ENCODE data around the gene AKAP13.
"Not testable (repeated sequence)": the region's sequence is repeated elsewhere in the genome, so short reads cannot be mapped to it uniquely, and the experiment has no call there.

Gene AKAP13

DNA sequence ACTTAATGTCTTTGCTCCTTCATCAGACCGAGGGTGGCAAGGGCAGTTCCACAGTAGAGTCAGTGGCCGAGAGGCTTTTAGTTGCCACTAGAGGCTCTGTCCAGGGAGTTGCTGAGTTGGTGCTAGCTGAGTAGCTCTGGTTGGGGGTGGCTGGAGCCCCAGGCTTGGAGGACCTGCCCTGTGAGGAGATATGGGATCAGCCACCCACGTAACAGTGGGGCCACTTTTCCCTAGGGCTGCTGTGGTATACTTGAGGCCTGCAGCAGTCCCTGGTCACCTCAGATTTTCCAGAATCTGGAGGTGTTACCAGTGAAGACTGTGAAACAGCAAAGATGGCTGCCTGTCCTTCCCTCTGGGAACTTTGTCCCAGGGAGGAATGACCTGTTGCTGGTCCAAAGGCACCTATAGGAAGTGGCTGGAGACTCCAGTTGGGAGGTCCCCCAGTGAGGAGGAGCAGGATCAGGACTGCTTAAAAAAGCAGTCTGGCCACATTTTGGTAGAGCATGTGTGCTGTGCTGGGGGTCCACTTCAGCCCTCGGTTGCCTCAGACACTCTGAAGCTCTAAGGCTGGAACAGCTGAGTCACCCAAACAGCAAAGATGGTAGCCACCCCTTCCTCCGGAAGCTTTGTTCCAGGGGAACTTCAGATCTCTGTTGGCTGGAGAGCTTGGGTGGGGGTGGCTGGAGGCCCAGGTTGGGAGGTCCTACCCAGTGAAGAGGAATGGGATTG is 72.9 kb downstream of the AKAP13 start:
- DNase-seq: no peak

DNA sequence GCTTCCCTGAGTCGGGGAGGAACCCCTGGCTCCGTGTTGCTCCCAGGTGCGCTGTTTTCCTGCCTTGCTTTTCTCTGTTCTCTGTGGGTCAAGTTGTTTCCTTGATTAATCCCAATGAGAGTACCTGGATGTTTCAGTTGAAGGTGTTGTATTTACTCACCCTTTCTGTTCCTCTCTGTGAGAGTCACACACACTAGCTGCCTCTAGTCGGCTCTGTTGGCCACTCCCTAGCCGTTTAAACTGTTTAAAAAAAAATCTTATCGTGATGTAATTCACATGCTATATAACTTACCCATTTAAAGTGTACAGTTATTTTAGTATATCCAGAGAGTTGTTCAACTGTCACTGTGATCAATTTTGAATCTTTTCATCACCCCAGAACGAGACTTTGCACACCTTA is 74.0 kb downstream of the AKAP13 start:
- no peak for DNase-seq

DNA sequence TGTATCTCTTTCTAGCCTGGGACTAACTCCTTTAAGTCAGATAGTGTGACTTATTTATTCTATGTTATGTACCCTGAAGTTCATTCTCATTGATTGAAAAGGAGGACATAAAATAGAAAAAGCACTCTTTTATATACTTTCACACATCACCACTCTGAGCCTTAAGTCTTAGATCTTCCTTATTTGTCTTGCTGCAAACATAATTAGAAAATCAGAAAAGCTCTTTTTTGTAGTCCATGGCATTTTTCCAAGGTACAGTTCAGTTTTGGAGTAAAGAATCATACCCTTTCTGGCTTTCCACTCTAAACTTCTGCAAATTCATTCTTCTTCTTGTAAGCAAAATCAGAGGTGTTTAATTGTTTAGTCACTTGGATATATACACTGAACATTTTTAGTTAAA is 75.5 kb downstream of the AKAP13 start:
- DNase-seq: no peak

DNA sequence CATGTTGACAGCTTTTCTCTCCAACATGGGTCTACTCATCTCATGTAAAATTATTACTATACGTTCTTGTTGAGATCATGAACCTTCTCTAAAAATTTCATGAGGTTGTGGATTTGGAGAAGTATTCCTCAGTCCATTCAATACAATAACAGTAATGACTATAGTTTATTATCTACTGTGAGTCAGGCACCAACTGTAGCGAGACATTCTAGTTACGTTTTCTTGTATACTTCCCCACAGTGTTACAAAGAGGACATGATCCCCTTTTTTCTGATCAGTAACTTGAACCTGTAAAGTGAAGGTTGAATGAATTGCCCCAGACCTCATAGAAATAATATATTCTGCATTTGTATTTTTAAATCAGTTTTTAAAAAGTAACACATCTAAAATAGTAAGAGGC is 76.4 kb downstream of the AKAP13 start:
- DNase-seq: no peak

DNA sequence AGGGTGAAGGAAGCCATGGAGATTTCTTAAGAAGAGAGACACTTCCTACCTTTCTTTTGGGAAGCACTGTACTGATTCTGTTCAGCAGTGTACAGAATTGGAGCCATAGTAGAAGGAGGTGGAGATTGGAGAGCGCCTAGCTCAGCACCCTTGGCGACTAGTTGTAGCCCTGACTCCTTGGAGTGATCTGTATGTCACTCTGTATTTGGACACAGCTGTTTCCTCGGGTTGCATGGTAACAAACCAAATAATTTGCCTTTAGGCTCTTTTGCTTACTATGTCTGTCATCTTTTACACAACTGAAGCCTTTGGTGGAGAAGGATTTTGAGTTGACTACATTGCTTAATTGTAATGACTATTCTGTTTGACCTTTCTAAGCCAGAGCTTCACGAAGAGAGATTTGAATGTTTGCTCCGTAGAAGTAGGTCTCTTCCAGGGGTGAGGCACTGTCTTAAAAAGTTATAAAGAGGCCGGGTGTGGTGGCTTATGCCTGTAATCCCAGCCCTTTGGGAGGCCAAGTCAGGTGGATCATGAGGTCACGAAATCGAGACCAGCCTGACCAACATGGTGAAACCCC is 77.1 kb downstream of the AKAP13 start:
- no peak for DNase-seq

DNA sequence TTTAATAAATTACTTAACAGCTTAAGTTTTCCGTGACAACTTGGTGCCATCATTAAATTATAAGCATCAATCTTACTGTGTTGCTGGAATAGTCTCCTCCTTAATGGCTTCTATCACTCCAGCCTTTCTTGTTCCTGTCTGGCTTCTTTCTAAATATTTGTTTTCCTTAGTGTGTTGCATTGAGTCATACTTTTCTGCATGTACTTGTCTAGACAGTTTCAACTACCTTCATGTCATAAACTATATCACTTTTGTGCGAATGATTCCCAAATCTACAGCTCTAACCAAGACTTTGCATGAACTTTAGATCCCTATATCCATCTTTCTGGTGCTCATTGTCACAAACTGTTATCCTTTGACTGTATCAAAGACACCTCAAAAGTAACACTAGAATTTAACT is 78.4 kb downstream of the AKAP13 start:
- DNase-seq: no peak

DNA sequence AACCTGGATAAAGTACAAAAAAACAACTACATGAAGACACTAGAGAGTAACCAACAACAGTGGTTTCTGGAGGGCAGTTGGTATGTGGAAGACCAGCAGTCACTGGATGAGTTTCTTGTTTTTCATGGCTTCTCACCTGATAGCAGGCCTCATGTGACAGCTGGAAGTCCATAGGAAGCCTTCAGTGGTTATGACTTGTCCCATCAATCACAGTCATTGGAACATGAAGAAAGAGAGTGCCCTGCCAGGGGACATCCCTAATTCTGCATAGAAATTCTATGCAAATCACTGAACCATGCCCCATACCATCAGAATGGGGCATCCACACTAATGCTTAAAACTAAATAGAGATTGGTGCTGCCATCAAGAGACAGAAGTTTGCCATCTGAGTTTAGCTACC is 81.6 kb downstream of the AKAP13 start:
- DNase-seq: no peak

DNA sequence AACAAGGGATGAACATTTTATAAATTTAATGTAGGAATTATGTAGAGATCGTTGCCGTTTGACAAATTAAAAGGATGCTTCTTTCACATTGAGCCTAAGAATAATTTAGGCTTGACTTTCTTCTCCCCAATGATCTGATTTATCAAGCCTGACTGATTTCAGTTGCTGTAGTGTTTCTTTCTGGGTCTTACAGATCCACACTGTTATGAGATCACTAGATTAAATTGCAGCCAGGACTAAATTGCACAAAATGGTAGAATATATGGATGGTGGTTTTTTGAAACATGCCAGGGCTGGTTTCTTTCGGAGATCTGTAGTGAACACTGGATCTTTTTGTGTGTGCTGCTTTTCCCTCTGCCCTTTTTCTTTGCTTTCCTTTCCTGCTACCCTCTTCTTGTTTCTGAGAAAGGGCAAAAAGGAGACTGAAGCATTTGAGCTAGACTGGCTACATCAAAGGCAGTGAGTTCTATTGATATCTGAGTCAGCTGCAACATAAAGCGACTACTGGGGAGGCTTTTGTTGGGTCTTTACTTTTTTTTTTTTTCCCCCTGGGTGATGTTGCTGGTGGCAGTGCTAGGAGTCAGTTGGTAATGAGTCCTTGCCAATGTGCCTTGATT is 83.0 kb downstream of the AKAP13 start:
- DNase-seq: no peak

DNA sequence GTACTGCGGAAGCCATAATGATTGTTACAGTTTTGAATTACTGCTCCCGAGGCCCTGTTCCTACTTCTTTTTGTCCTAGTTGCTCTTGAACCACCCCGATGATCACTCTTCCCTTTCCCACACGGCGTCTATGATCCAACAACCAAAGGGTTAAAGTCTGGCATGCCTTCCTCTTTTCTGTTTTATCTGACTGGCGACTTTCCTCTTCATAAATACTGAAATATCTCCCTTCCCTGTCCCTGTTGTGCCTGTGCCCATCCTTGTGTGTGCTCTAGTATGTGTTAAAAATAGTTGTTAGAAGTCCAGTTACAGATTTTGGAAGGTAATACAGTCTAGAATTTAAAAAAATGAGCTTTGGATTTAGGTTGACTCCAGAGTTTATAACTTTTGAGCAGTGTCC is 83.6 kb downstream of the AKAP13 start:
- no peak for DNase-seq

DNA sequence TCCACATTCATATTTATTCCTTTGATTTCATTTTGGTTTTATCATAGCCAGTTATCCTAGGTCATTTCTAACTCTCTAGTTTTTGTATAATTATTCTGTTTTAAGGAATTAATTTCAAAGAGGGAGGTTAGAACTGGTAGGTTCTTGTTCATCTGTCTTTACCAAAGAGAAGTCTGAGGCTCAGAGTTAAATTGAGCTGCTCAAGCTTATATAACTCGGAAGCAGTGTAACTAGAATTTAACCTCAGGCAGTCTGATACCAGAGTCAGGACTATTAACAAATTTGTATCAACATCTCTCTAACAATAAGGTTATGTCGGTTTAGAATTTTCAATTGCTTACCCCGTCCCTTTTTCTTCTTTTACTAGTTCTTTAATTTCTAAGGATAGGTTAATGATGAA is 84.1 kb downstream of the AKAP13 start:
- DNase-seq: no peak

DNA sequence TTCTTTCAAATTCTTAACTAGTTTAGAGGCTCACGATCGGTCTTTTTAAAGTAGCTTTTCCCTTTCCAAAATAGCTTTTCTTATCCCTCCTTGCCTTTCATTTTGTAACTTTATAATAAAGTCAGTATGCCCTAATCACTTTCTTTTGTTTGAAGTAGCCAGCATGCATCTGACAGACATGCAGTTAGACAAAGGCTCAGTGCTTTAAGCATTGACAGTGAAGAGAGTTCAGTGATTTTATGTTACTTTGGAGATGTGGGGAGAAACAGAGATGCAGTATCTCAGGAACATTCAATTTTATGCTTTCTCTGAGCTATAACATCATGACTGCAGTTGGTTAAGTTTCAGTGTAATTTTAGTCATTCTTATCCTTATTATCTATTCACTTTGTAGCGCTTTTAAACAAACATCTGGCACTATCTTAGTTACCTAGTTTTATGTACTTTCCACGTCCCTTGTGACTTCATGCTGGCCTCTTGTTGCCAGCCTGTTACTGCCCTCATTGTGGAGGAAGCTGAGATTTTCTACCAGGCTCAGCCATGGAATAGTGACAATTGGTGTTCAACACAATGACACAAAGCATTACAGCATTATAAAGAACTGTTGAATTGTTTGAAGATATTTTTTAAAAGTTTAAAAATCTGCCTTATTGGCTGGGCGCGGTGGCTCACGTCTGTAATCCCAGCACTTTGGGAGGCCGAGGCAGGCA is 90.3 kb downstream of the AKAP13 start:
- no peak for DNase-seq

DNA sequence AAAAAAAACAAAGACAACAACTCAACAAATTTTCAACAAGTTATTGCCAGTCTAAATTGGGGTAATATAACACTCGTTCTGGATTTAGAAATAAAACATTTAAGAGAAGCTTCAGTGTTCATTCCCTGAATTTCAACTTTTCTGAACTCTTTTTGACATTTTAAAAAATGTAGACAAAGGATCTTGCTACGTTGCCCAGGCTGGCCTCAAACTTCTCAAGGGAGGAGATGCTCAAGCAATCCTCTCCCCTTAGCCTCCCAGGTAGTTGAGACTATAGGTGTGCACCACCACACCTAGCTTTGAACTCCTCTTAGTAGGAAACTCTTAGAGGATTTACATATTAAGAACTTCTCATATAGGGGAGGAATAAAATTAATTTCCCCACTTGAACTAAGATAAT is 91.9 kb downstream of the AKAP13 start:
- DNase-seq: no peak

DNA sequence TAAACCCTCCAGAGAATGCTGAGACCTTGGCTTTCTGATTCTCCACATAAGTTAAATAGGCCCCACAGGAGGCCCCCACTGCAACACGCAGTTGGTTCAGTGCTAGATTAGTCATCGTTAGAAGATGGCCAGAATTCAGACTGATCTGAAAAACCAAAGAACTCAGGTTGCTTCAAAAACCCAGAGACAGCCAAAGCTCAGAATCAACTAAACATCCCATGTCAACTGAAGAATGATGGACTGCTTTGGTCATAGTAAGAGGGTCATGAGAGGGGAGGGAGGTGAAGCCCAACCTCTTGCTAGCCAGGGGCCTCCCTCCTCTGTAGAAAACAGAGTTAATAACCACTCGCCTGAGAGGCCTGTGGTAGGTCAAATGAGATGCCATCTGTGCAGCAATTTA is 93.1 kb downstream of the AKAP13 start:
- DNase-seq: no peak

DNA sequence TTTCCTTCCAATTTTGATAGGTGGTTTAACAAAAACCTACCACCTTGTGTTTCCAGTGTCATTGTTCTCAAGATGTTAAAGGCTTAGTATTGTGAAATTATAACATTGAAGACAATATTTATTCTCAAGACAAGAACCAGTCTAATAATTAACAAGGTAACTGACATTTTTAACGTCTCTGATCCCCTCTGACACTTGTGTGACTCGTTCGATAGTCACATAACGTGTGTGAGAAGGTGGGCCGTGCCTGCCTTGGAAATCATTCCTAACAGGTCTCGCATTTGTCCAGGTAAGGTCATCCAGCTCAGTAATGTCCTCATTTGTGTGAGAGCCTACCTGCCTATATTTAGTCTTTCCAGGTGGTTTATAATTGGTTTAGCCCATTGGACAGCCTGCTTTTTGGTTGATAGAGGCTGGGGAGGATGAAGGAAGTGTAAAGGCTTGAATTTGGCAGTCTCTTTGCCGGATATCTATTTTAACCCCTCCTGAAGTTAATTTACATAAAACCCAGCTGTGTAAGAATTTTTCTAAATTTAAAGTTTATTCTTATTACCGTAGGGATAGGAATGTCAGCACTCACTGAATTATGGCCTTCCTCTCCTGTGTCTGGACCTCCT is 94.4 kb downstream of the AKAP13 start:
- no peak for DNase-seq

DNA sequence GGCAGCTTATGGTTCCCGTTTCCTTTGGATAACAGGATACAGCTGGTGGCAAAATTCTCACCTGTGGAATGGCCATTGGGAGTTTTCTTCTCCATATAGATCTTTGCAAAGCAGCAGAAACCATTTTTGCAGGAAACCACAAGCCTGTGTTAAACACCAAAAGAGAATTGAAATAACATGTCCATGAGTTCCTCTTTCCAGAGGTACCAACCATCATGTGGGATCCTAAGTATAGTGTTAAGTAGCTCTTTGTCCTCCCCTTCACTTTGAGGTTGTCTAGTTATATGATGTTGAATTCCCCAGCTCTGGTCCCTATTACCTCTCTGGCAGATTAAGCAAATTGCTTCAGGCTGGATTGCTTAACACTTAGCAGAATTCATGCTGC is 94.9 kb downstream of the AKAP13 start:
- DNase-seq: no peak

DNA sequence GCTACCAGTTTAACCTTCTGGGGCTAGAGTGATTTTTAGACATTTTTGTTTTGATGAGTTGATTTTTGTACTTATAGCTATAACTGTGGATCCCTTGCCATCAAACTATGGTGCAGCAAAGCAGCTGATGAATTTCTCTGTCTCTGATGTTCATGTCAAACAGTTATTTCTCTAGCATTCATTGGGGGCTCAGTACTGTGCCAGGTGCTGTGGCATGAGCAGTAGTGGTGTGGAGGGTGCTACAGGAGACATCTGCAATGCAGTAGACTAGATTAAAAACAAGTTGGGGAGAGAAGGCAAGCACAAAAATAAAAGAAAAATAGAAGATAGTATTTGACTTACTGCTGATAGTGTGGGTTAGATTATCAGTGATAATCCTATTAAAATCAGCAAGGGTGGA is 95.3 kb downstream of the AKAP13 start:
- DNase-seq: no peak

DNA sequence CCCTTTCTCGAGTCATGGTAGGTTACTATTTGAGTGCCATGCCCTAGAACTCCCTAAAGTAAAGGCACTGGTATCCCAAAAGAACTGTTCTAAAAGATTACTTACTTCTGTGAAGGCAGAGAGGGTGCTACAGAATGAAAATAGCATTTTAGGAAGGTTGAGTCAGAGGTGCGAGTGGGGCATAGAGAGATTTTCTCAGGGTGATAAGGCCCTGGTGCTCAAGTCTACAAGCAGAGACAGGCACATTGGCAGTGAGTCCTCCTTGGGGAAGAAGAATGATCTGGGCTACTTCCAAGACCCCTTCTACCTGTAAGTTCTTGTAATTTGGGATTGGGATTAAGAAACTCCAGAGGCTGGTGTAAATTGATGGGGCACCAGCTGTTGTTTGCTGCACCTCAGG is 96.7 kb downstream of the AKAP13 start:
- DNase-seq: no peak

DNA sequence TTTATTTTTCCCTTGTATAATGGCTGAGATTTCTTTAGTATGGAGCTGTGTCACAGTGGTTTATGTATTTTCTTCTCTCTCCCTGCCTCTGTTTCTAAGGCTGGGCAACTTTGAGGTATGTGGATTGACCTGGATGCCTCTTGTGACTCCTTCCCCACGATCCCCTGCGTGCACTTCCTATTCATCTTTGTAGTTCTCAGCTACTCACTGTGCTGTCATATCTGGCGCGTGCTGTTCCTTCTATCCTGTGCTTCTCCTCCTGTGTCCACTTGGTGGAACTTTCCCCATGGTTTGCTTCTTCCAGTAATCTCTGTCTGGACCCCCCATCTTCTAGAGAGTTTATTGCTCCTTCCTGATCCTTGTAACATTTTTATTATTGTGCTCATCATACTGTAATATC is 97.3 kb downstream of the AKAP13 start:
- DNase-seq: no peak

DNA sequence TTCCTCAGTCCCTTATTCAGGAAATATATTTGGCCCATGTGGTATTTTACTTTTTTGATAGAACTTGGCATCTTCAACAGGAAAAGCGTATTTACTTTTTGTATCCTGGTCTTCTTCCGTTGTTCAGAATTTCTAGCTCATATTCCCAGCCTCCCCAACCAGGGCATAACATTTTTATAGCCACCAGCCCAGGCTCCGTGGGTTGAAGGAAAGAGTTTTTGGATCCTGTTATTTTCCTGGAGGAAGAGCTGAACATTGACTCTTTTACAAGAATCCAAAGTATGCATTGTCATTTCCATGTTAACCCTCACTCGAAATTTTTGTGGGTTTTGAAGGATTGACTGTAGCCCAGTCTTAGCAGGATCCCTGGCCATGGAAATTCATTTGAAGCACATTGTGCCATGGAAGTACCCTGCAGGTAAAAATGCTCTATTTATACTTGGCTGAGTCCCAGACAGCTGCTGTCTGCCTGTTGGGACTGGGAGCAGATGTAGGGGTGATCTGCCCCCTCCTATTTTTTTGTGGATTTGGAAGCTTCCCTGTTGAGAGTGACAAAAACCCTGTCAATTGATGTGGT is 98.8 kb downstream of the AKAP13 start:
- no peak for DNase-seq

DNA sequence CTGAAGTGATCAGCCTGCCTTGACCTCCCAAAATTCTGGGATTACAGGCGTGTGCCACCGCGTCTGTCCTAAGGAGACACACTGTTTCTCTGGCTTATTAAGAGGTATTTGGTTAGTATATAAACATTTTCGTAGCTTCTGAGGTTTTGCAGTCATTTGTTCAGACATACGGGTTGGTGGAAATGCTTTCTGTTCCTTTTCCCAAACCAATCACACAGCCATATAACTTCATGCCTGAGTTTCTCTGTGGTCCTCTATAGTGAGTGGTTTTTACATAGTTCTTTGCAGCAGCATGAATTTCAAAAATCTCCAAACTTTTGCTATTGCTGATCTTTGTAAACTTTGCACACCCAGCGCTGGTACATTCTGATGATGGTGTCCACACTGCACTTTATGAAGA is 100.5 kb downstream of the AKAP13 start:
- no peak for DNase-seq

DNA sequence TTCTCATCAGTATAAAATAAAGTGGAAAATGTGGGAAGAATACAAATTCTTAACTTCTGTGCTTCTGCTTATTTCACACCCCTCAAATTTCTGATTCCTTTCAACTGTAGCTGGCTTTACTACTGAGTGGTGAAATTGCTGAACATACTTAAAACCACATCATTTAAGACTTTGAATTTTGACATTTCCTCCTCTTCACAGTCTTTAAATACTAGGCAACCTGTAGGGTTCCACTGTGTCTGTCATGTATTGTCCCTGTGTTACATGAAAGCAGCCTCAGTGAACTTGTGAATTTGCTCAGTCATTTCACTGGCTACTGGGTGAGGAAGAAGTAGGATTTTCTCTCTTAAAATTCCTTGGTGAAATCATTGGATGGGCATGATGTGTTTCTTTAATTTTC is 101.1 kb downstream of the AKAP13 start:
- not testable (repeated sequence) for DNase-seq

DNA sequence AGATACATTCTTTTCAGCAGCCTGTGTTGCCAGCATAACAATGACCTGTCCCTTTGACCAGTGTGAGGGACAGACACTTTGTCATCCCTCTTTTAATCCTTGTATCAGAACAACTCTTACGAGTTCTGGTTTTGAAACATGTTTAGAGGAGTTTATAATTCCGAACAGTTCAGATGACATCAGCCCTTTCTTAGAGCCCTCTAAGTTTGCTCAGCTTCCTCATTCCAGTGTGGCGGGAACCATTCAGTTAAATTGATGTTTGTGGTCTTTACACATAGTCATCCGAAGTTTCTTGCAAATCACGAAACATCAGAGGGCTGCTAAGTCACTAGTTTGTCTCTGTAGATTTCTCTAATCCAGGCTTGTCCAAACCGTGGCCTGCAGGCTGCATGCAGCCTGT is 102.5 kb downstream of the AKAP13 start:
- no peak for DNase-seq

DNA sequence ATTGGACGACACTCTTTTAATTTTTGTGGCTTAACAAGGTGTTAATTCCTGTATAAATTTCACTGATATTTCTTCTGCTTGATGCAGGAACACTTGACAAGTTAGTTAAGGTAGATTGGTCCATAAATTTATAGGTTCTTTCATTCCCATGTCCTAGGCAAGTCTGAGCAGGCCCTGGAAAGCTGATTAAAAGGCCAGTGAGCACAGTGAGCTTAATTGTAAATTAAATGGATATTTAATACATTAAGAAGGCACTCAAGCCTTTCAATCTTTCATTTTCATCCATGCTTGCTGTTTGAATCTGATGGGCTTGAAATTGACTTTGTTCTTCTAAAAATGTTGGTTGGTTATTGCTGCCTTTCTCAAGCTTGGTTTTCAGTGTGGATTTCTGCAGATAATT is 103.6 kb downstream of the AKAP13 start:
- DNase-seq: not testable (repeated sequence)

Data from activated naive CD4-positive, alpha-beta T cell (primary cell).